ENCODE results near the gene C1QTNF3. TPM values are rescaled to one million over a fixed set of nuclear protein-coding genes. Genes with fewer than 3 reads are reported as not detected.
A peak's percentile ranks its signal among the peaks of the same experiment; 100 is the strongest.

The C1QTNF3 gene
- total and polyA plus RNA-seq, 3 experiments from 2014 or later, result 0.39 to 1.4 (median 1.4) TPM

GRCh38 chr5:33995865-33996264 lies 47.1 kb downstream of the C1QTNF3 start:
- Mint-ChIP-seq H3K4me1 (peaks cover 3 to 6% (median 6%) of the 10 kb centered on the region in 3 donors), H3K9me3 (no peaks in the 10 kb centered on the region), H3K36me3 (peaks cover 4 to 44% (median 13%) of the 10 kb centered on the region in 3 donors), H3K27ac (peak overlapping the region in 1 of 8 donors; percentile 38), H3K4me3 (no peak overlapping the region), H3K27me3 (no peaks in the 10 kb centered on the region)
- DNase-seq, result no peak
- CTCF ChIA-PET, result interaction anchor here (1.0 to 1.8 kb wide), 2 partner anchors 21 to 26 kb away, joined by 3 to 5 read pairs; no protein-coding TSS in a partner anchor
- no peaks in the 10 kb centered on the region for H3K36me3 ChIP-seq (ENCODE audit: insufficient read depth, low read length)
- H3K4me3 ChIP-seq (ENCODE audit: low read length), result no peak overlapping the region
- no peak overlapping the region for H3K27ac ChIP-seq (ENCODE audit: low read depth, low read length)
- no peaks in the 10 kb centered on the region for H3K27me3 ChIP-seq (ENCODE audit: insufficient read depth, low read length, poor library complexity, severe bottlenecking)
- no peaks in the 10 kb centered on the region for H3K9me3 ChIP-seq (ENCODE audit: low read length)
- POLR2A ChIA-PET, result no interaction called here
- H3K4me1 ChIP-seq (ENCODE audit: insufficient read depth, low read length), result no peaks in the 10 kb centered on the region

GRCh38 chr5:33994845-33995244 lies 48.2 kb downstream of the C1QTNF3 start:
- CTCF ChIA-PET, result no interaction called here
- H3K27me3 ChIP-seq (ENCODE audit: insufficient read depth, low read length, poor library complexity, severe bottlenecking), result no peaks in the 10 kb centered on the region
- H3K4me3 Mint-ChIP-seq, result no peak overlapping the region
- no peak for DNase-seq
- H3K4me3 ChIP-seq (ENCODE audit: low read length), result no peak overlapping the region
- no peaks in the 10 kb centered on the region for H3K36me3 ChIP-seq (ENCODE audit: insufficient read depth, low read length)
- POLR2A ChIA-PET, result no interaction called here
- H3K4me1 Mint-ChIP-seq, result peaks cover 3 to 6% (median 6%) of the 10 kb centered on the region in 3 donors
- no peak overlapping the region for H3K27ac Mint-ChIP-seq
- H3K27me3 Mint-ChIP-seq, result no peaks in the 10 kb centered on the region
- H3K9me3 Mint-ChIP-seq, result no peaks in the 10 kb centered on the region
- H3K27ac ChIP-seq (ENCODE audit: low read depth, low read length), result no peak overlapping the region
- peaks cover 4 to 44% (median 16%) of the 10 kb centered on the region in 3 donors for H3K36me3 Mint-ChIP-seq
- H3K9me3 ChIP-seq (ENCODE audit: low read length), result no peaks in the 10 kb centered on the region
- H3K4me1 ChIP-seq (ENCODE audit: insufficient read depth, low read length), result no peaks in the 10 kb centered on the region

GRCh38 chr5:33992864-33993263 lies 50.1 kb downstream of the C1QTNF3 start:
- Mint-ChIP-seq H3K36me3 (peaks cover 12 to 50% (median 30%) of the 10 kb centered on the region in 3 donors), H3K4me1 (peaks cover 3 to 6% (median 6%) of the 10 kb centered on the region in 3 donors), H3K27me3 (no peaks in the 10 kb centered on the region), H3K9me3 (no peaks in the 10 kb centered on the region), H3K4me3 (no peak overlapping the region), H3K27ac (peak overlapping the region in 2 of 8 donors; percentile 49 to 80)
- POLR2A ChIA-PET, result no interaction called here
- Histone ChIP-seq H3K27me3 (ENCODE audit: insufficient read depth, low read length, poor library complexity, severe bottlenecking) (no peaks in the 10 kb centered on the region), H3K27ac (ENCODE audit: low read depth, low read length) (no peak overlapping the region), H3K4me1 (ENCODE audit: insufficient read depth, low read length) (no peaks in the 10 kb centered on the region), H3K4me3 (ENCODE audit: low read length) (no peak overlapping the region), H3K9me3 (ENCODE audit: low read length) (no peaks in the 10 kb centered on the region), H3K36me3 (ENCODE audit: insufficient read depth, low read length) (peaks cover 10% of the 10 kb centered on the region)
- CTCF ChIA-PET, result no interaction called here
- no peak for DNase-seq

- Histone ChIP-seq H3K4me1 (ENCODE audit: insufficient read depth, low read length) (no peaks in the 10 kb centered on the region), H3K4me3 (ENCODE audit: low read length) (no peak overlapping the region), H3K27ac (ENCODE audit: low read depth, low read length) (no peak overlapping the region), H3K27me3 (ENCODE audit: insufficient read depth, low read length, poor library complexity, severe bottlenecking) (no peaks in the 10 kb centered on the region), H3K9me3 (ENCODE audit: low read length) (peaks cover 5% of the 10 kb centered on the region), H3K36me3 (ENCODE audit: insufficient read depth, low read length) (peaks cover 11% of the 10 kb centered on the region)
- no peak for DNase-seq
- Mint-ChIP-seq H3K4me3 (no peak overlapping the region), H3K27ac (no peak overlapping the region), H3K4me1 (no peaks in the 10 kb centered on the region), H3K27me3 (peaks cover 0 to 4% of the 10 kb centered on the region in 2 donors), H3K9me3 (no peaks in the 10 kb centered on the region), H3K36me3 (peaks cover 9 to 26% (median 17%) of the 10 kb centered on the region in 3 donors)
- CTCF ChIA-PET, result no interaction called here
- POLR2A ChIA-PET, result no interaction called here
Observed at GRCh38 chr5:33985447-33985846, 57.6 kb downstream of the C1QTNF3 start.

- no peak within 1 kb of the TSS for H3K4me3 ChIP-seq (ENCODE audit: low read length)
- no peak within 1 kb of the TSS for H3K27ac ChIP-seq (ENCODE audit: low read depth, low read length)
- DNase-seq, result no peak
- no peaks in the 10 kb centered on the region for H3K4me1 ChIP-seq (ENCODE audit: insufficient read depth, low read length)
- ChIA-PET CTCF (no interaction called here), POLR2A (no interaction called here)
- peaks cover 11% of the 10 kb centered on the region for H3K36me3 ChIP-seq (ENCODE audit: insufficient read depth, low read length)
- Mint-ChIP-seq H3K4me1 (no peaks in the 10 kb centered on the region), H3K27ac (no peak within 1 kb of the TSS), H3K9me3 (no peaks in the 10 kb centered on the region), H3K36me3 (peaks cover 9 to 23% (median 14%) of the 10 kb centered on the region in 3 donors), H3K4me3 (no peak within 1 kb of the TSS), H3K27me3 (peaks cover 0 to 4% of the 10 kb centered on the region in 2 donors)
- H3K9me3 ChIP-seq (ENCODE audit: low read length), result peaks cover 5% of the 10 kb centered on the region
- no peaks in the 10 kb centered on the region for H3K27me3 ChIP-seq (ENCODE audit: insufficient read depth, low read length, poor library complexity, severe bottlenecking)
Observed at GRCh38 chr5:33984671-33985124, 58.3 kb downstream of the C1QTNF3 start, which contains the start of gene SLC45A2. SLC45A2 (minus strand) TSS chr5:33984693; CDS start chr5:33984583, 110 bp downstream.

- no peak overlapping the region for H3K4me3 ChIP-seq (ENCODE audit: low read length)
- H3K4me1 ChIP-seq (ENCODE audit: insufficient read depth, low read length), result no peaks in the 10 kb centered on the region
- H3K27ac ChIP-seq (ENCODE audit: low read depth, low read length), result no peak overlapping the region
- DNase-seq, result no peak
- H3K9me3 ChIP-seq (ENCODE audit: low read length), result peaks cover 5% of the 10 kb centered on the region
- no peak overlapping the region for H3K4me3 Mint-ChIP-seq
- no peak overlapping the region for H3K27ac Mint-ChIP-seq
- H3K27me3 ChIP-seq (ENCODE audit: insufficient read depth, low read length, poor library complexity, severe bottlenecking), result no peaks in the 10 kb centered on the region
- H3K36me3 ChIP-seq (ENCODE audit: insufficient read depth, low read length), result peaks cover 11% of the 10 kb centered on the region
- no peaks in the 10 kb centered on the region for H3K9me3 Mint-ChIP-seq
- H3K4me1 Mint-ChIP-seq, result no peaks in the 10 kb centered on the region
- POLR2A ChIA-PET, result no interaction called here
- H3K27me3 Mint-ChIP-seq, result peaks cover 0 to 4% of the 10 kb centered on the region in 2 donors
- CTCF ChIA-PET, result no interaction called here
- peaks cover 9 to 20% (median 11%) of the 10 kb centered on the region in 3 donors for H3K36me3 Mint-ChIP-seq
Observed at GRCh38 chr5:33984178-33984577, 58.8 kb downstream of the C1QTNF3 start.

GRCh38 chr5:33981408-33982162 lies 61.4 kb downstream of the C1QTNF3 start:
- Mint-ChIP-seq H3K4me3 (no peak overlapping the region), H3K36me3 (no peaks in the 10 kb centered on the region), H3K27ac (no peak overlapping the region), H3K9me3 (no peaks in the 10 kb centered on the region), H3K27me3 (peaks cover 0 to 5% of the 10 kb centered on the region in 2 donors), H3K4me1 (no peaks in the 10 kb centered on the region)
- H3K36me3 ChIP-seq (ENCODE audit: insufficient read depth, low read length), result no peaks in the 10 kb centered on the region
- H3K4me3 ChIP-seq (ENCODE audit: low read length), result no peak overlapping the region
- ChIA-PET POLR2A (no interaction called here), CTCF (no interaction called here)
- no peak for DNase-seq
- H3K27ac ChIP-seq (ENCODE audit: low read depth, low read length), result no peak overlapping the region
- H3K9me3 ChIP-seq (ENCODE audit: low read length), result peaks cover 5% of the 10 kb centered on the region
- no peaks in the 10 kb centered on the region for H3K4me1 ChIP-seq (ENCODE audit: insufficient read depth, low read length)
- no peaks in the 10 kb centered on the region for H3K27me3 ChIP-seq (ENCODE audit: insufficient read depth, low read length, poor library complexity, severe bottlenecking)

- no peaks in the 10 kb centered on the region for H3K27me3 ChIP-seq (ENCODE audit: insufficient read depth, low read length, poor library complexity, severe bottlenecking)
- H3K27ac Mint-ChIP-seq, result no peak overlapping the region
- POLR2A ChIA-PET, result no interaction called here
- no peaks in the 10 kb centered on the region for H3K4me1 Mint-ChIP-seq
- no peaks in the 10 kb centered on the region for H3K4me1 ChIP-seq (ENCODE audit: insufficient read depth, low read length)
- peaks cover 2% of the 10 kb centered on the region for H3K9me3 ChIP-seq (ENCODE audit: low read length)
- H3K27ac ChIP-seq (ENCODE audit: low read depth, low read length), result no peak overlapping the region
- no peak overlapping the region for H3K4me3 Mint-ChIP-seq
- no peak for DNase-seq
- CTCF ChIA-PET, result no interaction called here
- H3K36me3 Mint-ChIP-seq, result no peaks in the 10 kb centered on the region
- peaks cover 2 to 5% of the 10 kb centered on the region in 2 donors for H3K27me3 Mint-ChIP-seq
- no peaks in the 10 kb centered on the region for H3K9me3 Mint-ChIP-seq
- no peak overlapping the region for H3K4me3 ChIP-seq (ENCODE audit: low read length)
- H3K36me3 ChIP-seq (ENCODE audit: insufficient read depth, low read length), result no peaks in the 10 kb centered on the region
Observed at GRCh38 chr5:33980030-33980429, 63.0 kb downstream of the C1QTNF3 start.

Data from CD8-positive, alpha-beta memory T cell (primary cell).